Stomach (tissue), 9 donors: Measurements from ENCODE around the gene NOTCH4. TPM values are rescaled to one million over a fixed set of nuclear protein-coding genes. Genes with fewer than 3 reads are reported as not detected.

Experiments used
- DNase-seq, 2 donors: peaks; one replicate each; pipeline versions ENCODE4 v3.0.0 to v3.0.0-alpha.2; 2013 to 2019
- H3K27ac ChIP-seq, 5 donors: fragments of 200-600 bp in 4 of 5; sonication (generic) in 4 of 5; one replicate each; pipeline ENCODE4 v1.5.1; 2013 to 2019; ENCODE audit warnings: mild to moderate bottlenecking in 1 of 5, moderate library complexity in 1 of 5
- H3K27me3 ChIP-seq, 3 donors: fragments of 200-600 bp; sonication (generic); one replicate each; pipeline ENCODE4 v1.5.1; 2017 to 2019; ENCODE audit warnings: mixed run types in 1 of 3
- H3K36me3 ChIP-seq, 4 donors: fragments of 200-600 bp; sonication (generic); 1 replicate in 3 of 4; 2 replicates in 1 of 4; pipeline ENCODE4 v1.5.1; 2016 to 2019
- H3K4me1 ChIP-seq, 4 donors: fragments of 200-600 bp; sonication (generic); one replicate each; pipeline ENCODE4 v1.5.1; 2016 to 2019
- H3K4me3 ChIP-seq, 4 donors: fragments of 200-600 bp; sonication (generic) in 3 of 4; one replicate each; pipeline ENCODE4 v1.5.1; 2016 to 2019; ENCODE audit warnings: mild to moderate bottlenecking in 1 of 4
- H3K9me3 ChIP-seq, 4 donors: fragments of 200-600 bp; sonication (generic); one replicate each; pipeline ENCODE4 v1.5.1; 2016 to 2019
- CTCF ChIP-seq, 7 experiments: fragments of 450-650 bp in 4 of 7; fragments of 200-600 bp in 3 of 7; sonication (generic) in 3 of 7; IDR thresholded peaks; one replicate each; pipeline ENCODE4 v1.5.1; 2016 to 2019; ENCODE audit warnings: antibody characterized with exemption in 7 of 7, control low read depth in 2 of 7, mild to moderate bottlenecking in 1 of 7
- EP300 ChIP-seq: sonication (generic); formaldehyde crosslinking; IDR thresholded peaks from one replicate; pipeline ENCODE4 v1.6.1; 2017; ENCODE audit warnings: antibody characterized with exemption
- POLR2A ChIP-seq, 4 donors: fragments of 450-650 bp; IDR thresholded peaks; one replicate each; pipeline ENCODE4 v1.6.1; 2016; ENCODE audit warnings: antibody characterized with exemption in 4 of 4, control low read depth in 2 of 4, mild to moderate bottlenecking in 1 of 4, moderate library complexity in 1 of 4
- POLR2AphosphoS5 ChIP-seq, 3 donors: sonication (generic); formaldehyde crosslinking; IDR thresholded peaks; one replicate each; pipeline ENCODE4 v1.6.1; 2016; ENCODE audit warnings: antibody characterized with exemption in 3 of 3
- WGBS, 5 donors: extraction: QIAGEN DNeasy Blood & Tissue Kit in 3 of 5; methylation state at CpG; one replicate each; pipeline versions ENCODE4 v1.1.5 to v1.1.7; 2013 to 2018; 5-methylcytosine and 5-hydroxymethylcytosine counted together
- intact Hi-C: fragments of 100-400 bp; cut with DNase I; formaldehyde crosslinking; loops from one replicate; pipeline ENCODE4 v1.15.1; 2023; ENCODE audit warnings: low total_unique reads
- polyA plus RNA-seq, 3 donors: library from polyadenylated mRNA; stranded (reverse); fragments of 200-250 nt; gene quantifications; one replicate each; pipeline ENCODE4 v1.2.3, GENCODE V29; 2013
- total RNA-seq, 5 donors: library from RNA; depleted of rRNA; stranded (reverse); fragments of >200 nt; gene quantifications; one replicate each; pipeline versions ENCODE4 v1.1.0 to v1.2.3, GENCODE V29; 2014 to 2016
- donor health status: healthy with polysubstance abuse.
- donor health status: Bipolar disorder and iron deficiency.
- donor health status: healthy.

NOTCH4 gene
- total and polyA plus RNA-seq, 8 donors: 7.3 to 45.5 (median 13.7) TPM

- no peak overlapping the region for H3K27ac ChIP-seq
- H3K4me1 ChIP-seq: peaks cover 8 to 15% (median 11%) of the 10 kb centered on the region in 4 donors
- 69 to 89% (median 82%) methylated on average over 8 to 13 of the region's 13 CpGs for WGBS, 5 donors
- no peak for DNase-seq
- H3K27me3 ChIP-seq: peaks cover 0 to 29% (median 0%) of the 10 kb centered on the region in 3 donors
- H3K4me3 ChIP-seq: no peak overlapping the region
- TF ChIP-seq CTCF (IDR thresholded peaks at IDR 0.05) (no peak), POLR2A (IDR thresholded peaks at IDR 0.05) (no peak), POLR2AphosphoS5 (IDR thresholded peaks at IDR 0.05) (no peak), EP300 (no peak)
- H3K36me3 ChIP-seq: no peaks in the 10 kb centered on the region
- intact Hi-C loops: no loop called here
- H3K9me3 ChIP-seq: no peaks in the 10 kb centered on the region
Measured at GRCh38 chr6:32200711-32201475, 23.0 kb downstream of the NOTCH4 start.

GRCh38 chr6:32198866-32199265 is 25.0 kb downstream of the NOTCH4 start:
- H3K9me3 ChIP-seq: no peaks in the 10 kb centered on the region
- H3K27ac ChIP-seq: no peak overlapping the region
- TF ChIP-seq CTCF (IDR thresholded peaks at IDR 0.05) (no peak), EP300 (no peak), POLR2A (IDR thresholded peaks at IDR 0.05) (no peak), POLR2AphosphoS5 (IDR thresholded peaks at IDR 0.05) (no peak)
- peak in 1 of 2 donors; percentile 8 for DNase-seq
- H3K36me3 ChIP-seq: no peaks in the 10 kb centered on the region
- WGBS, 5 donors: 83 to 87% (median 85%) methylated on average over 17 of the region's 17 CpGs
- H3K27me3 ChIP-seq: peaks cover 0 to 24% (median 0%) of the 10 kb centered on the region in 3 donors
- no peak overlapping the region for H3K4me3 ChIP-seq
- H3K4me1 ChIP-seq: peaks cover 16 to 30% (median 20%) of the 10 kb centered on the region in 4 donors
- intact Hi-C loops: no loop called here

- Histone ChIP-seq H3K27ac (peak overlapping the region in 1 of 5 donors; percentile 100), H3K36me3 (no peaks in the 10 kb centered on the region), H3K27me3 (peaks cover 0 to 18% (median 0%) of the 10 kb centered on the region in 3 donors), H3K4me1 (peaks cover 16 to 36% (median 24%) of the 10 kb centered on the region in 4 donors), H3K4me3 (no peak overlapping the region), H3K9me3 (no peaks in the 10 kb centered on the region)
- intact Hi-C loops: no loop called here
- no peak for TF ChIP-seq EP300
- TF ChIP-seq CTCF (IDR thresholded peaks at IDR 0.05): no peak
- no peak for TF ChIP-seq POLR2A (IDR thresholded peaks at IDR 0.05)
- TF ChIP-seq POLR2AphosphoS5 (IDR thresholded peaks at IDR 0.05): no peak
- 62 to 71% (median 67%) methylated on average over 3 of the region's 3 CpGs for WGBS, 5 donors
- DNase-seq: peak in 1 of 2 donors; percentile 4
Measured at GRCh38 chr6:32198345-32198696, 25.5 kb downstream of the NOTCH4 start.

GRCh38 chr6:32196682-32197616 is 26.9 kb downstream of the NOTCH4 start:
- peaks cover 0 to 14% (median 0%) of the 10 kb centered on the region in 3 donors for H3K27me3 ChIP-seq
- intact Hi-C loops: no loop called here
- H3K4me1 ChIP-seq: peaks cover 22 to 49% (median 37%) of the 10 kb centered on the region in 4 donors
- no peak for TF ChIP-seq POLR2A (IDR thresholded peaks at IDR 0.05)
- no peak for TF ChIP-seq CTCF (IDR thresholded peaks at IDR 0.05)
- no peak for TF ChIP-seq POLR2AphosphoS5 (IDR thresholded peaks at IDR 0.05)
- TF ChIP-seq EP300: no peak
- peak in 1 of 2 donors; percentile 76 for DNase-seq
- H3K9me3 ChIP-seq: no peaks in the 10 kb centered on the region
- peak overlapping the region; percentile 52 to 83 (median 65) for H3K4me3 ChIP-seq
- 20 to 32% (median 22%) methylated on average over 25 to 28 of the region's 28 CpGs for WGBS, 5 donors
- H3K27ac ChIP-seq: peak overlapping the region; percentile 98 to 100 (median 99)
- no peaks in the 10 kb centered on the region for H3K36me3 ChIP-seq
